HL-60/S4 treated with retinoic acid at 250 ng/mL for 4 days and 3 days (cell line): ENCODE data around the gene ATG101.

Experiments
- in situ Hi-C: fragments of 300-500 bp; cut with MboI; formaldehyde crosslinking; loops from 2 replicates; pipeline ENCODE4 v1.7.0; 2022; ENCODE audit warnings: low sequenced_read_pairs

Gene ATG101

GRCh38 chr12:52057638-52058576, 11.9 kb upstream of the ATG101 start:
- in situ Hi-C loops = no loop called here

- in situ Hi-C loops = no loop called here
Measured at GRCh38 chr12:52058631-52059361, 11.0 kb upstream of the ATG101 start.

GRCh38 chr12:52059582-52060497, 9.9 kb upstream of the ATG101 start:
- in situ Hi-C loops = no loop called here

GRCh38 chr12:52060498-52061177, 9.1 kb upstream of the ATG101 start:
- in situ Hi-C loops = no loop called here

GRCh38 chr12:52061470-52062166, 8.2 kb upstream of the ATG101 start:
- in situ Hi-C loops = no loop called here

- in situ Hi-C loops = no loop called here
Measured at GRCh38 chr12:52062167-52063081, 7.4 kb upstream of the ATG101 start.

- in situ Hi-C loops = no loop called here
Measured at GRCh38 chr12:52063082-52063924, 6.5 kb upstream of the ATG101 start.

GRCh38 chr12:52063981-52064649, 5.7 kb upstream of the ATG101 start:
- in situ Hi-C loops = no loop called here

GRCh38 chr12:52066346-52067080, 3.3 kb upstream of the ATG101 start:
- in situ Hi-C loops = no loop called here

GRCh38 chr12:52067081-52067374, 2.8 kb upstream of the ATG101 start:
- in situ Hi-C loops = no loop called here

GRCh38 chr12:52070185-52070925, 577 bp downstream of the ATG101 start:
- in situ Hi-C loops = no loop called here

GRCh38 chr12:52073531-52074381, 4.0 kb downstream of the ATG101 start:
- in situ Hi-C loops = no loop called here

GRCh38 chr12:52074971-52075724, 5.4 kb downstream of the ATG101 start:
- in situ Hi-C loops = no loop called here

GRCh38 chr12:52076811-52077210, 7.0 kb downstream of the ATG101 start:
- in situ Hi-C loops = no loop called here

GRCh38 chr12:52078276-52078675, 8.5 kb downstream of the ATG101 start:
- in situ Hi-C loops = no loop called here
